Right cardiac atrium (tissue), 5 donors: ENCODE results near the gene FAM240B. TPM values are rescaled to one million over a fixed set of nuclear protein-coding genes. Genes with fewer than 3 reads are reported as not detected.
A peak's percentile ranks its signal among the peaks of the same experiment; 100 is the strongest.

Experiments
- ATAC-seq, 2 donors: fragments of 200-7000 bp; cut with Tn5 transposase; one replicate each; pipeline versions ENCODE4 v1.8.0 to v1.9.1; 2020; ENCODE audit warnings: moderate library complexity in 2 of 2, mild to moderate bottlenecking in 1 of 2
- DNase-seq, 3 donors: peaks; one replicate each; pipeline ENCODE4 v3.0.0-alpha.2; 2020
- H3K27ac ChIP-seq: one replicate; pipeline ENCODE4 v1.5.1; 2013; ENCODE audit warnings: mild to moderate bottlenecking, low read length, control low read depth, moderate library complexity
- H3K27me3 ChIP-seq: one replicate; pipeline ENCODE4 v1.6.1; 2013; ENCODE audit not compliant: control insufficient read depth, insufficient read depth
- H3K4me1 ChIP-seq: one replicate; pipeline ENCODE4 v1.6.1; 2013; ENCODE audit warnings: low read length; ENCODE audit not compliant: control insufficient read depth, insufficient read depth
- H3K4me3 ChIP-seq: one replicate; pipeline ENCODE4 v1.5.1; 2013; ENCODE audit warnings: low read length, control low read depth
- H3K9me3 ChIP-seq: one replicate; pipeline ENCODE4 v1.6.1; 2013; ENCODE audit warnings: low read length; ENCODE audit not compliant: control insufficient read depth
- WGBS: extraction: QIAGEN DNeasy Blood & Tissue Kit; methylation state at CpG from one replicate; pipeline ENCODE4 v1.1.7; 2013; 5-methylcytosine and 5-hydroxymethylcytosine counted together
- intact Hi-C, 4 donors: fragments of 100-400 bp; cut with DNase I; formaldehyde crosslinking; loops; one replicate each; pipeline versions ENCODE4 v1.11.0 to v1.14.0; 2022 to 2023
- polyA plus RNA-seq: library from polyadenylated mRNA; stranded (reverse); fragments of 200-250 nt; gene quantifications from one replicate; pipeline ENCODE4 v1.2.3, GENCODE V29; 2013
- total RNA-seq, 4 donors: library from RNA; stranded (reverse); fragmentation: NEBNext Ultra II Directional; extraction: Animal tissue kit (Norgen Biotek cat#: 25700); gene quantifications; one replicate each; pipeline ENCODE4 v1.2.1, GENCODE V29; 2021
- donor health status: healthy with polysubstance abuse.
- donor health status: DM: no; HTN: yes; CAD: no.
- donor health status: DM: no; HTN: no; CAD: no.
- donor health status: DM: no; HTN: yes; CAD: no; lungs with severe emphysema.
- donor health status: DM: yes; HTN: yes; CAD: no.

The FAM240B gene
- total and polyA plus RNA-seq, 5 donors: not detected

GRCh38 chr9:38700695-38701094 lies 19.2 kb downstream of the FAM240B start:
- intact Hi-C loops: no loop called here
- no peak for DNase-seq
- H3K9me3 ChIP-seq: no peaks in the 10 kb centered on the region
- H3K4me3 ChIP-seq: no peak overlapping the region
- no peak overlapping the region for H3K27ac ChIP-seq
- no peak for ATAC-seq
- WGBS: 49% methylated on average over 1 of the region's 1 CpG
- H3K4me1 ChIP-seq: no peaks in the 10 kb centered on the region
- H3K27me3 ChIP-seq: no peaks in the 10 kb centered on the region

GRCh38 chr9:38699337-38699736 lies 20.6 kb downstream of the FAM240B start:
- DNase-seq: no peak
- H3K27me3 ChIP-seq: no peaks in the 10 kb centered on the region
- no peaks in the 10 kb centered on the region for H3K9me3 ChIP-seq
- no peak for ATAC-seq
- no peaks in the 10 kb centered on the region for H3K4me1 ChIP-seq
- intact Hi-C loops: loop anchor here in 1 of 4 donors (10.0 kb wide), 1 partner anchor 45 kb away; no protein-coding TSS in a partner anchor
- H3K4me3 ChIP-seq: no peak overlapping the region
- WGBS: 74% methylated on average over 7 of the region's 7 CpGs
- H3K27ac ChIP-seq: no peak overlapping the region

GRCh38 chr9:38697776-38698300 lies 22.1 kb downstream of the FAM240B start:
- ATAC-seq: no peak

GRCh38 chr9:38696999-38697398 lies 22.9 kb downstream of the FAM240B start:
- Histone ChIP-seq H3K4me1 (no peaks in the 10 kb centered on the region), H3K27ac (no peak overlapping the region), H3K27me3 (no peaks in the 10 kb centered on the region), H3K9me3 (no peaks in the 10 kb centered on the region), H3K4me3 (no peak overlapping the region)
- 93% methylated on average over 3 of the region's 3 CpGs for WGBS
- no peak for DNase-seq
- no peak for ATAC-seq
- intact Hi-C loops: loop anchor here in 1 of 4 donors (10.0 kb wide), 1 partner anchor 48 kb away; no protein-coding TSS in a partner anchor

More at GRCh38 chr9:38697776-38698300, 22.1 kb downstream of the FAM240B start:
- 54% methylated on average over 2 of the region's 2 CpGs for WGBS
- intact Hi-C loops: loop anchor here in 1 of 4 donors (10.0 kb wide), 1 partner anchor 47 kb away; no protein-coding TSS in a partner anchor
- no peaks in the 10 kb centered on the region for H3K27me3 ChIP-seq
- no peak overlapping the region for H3K27ac ChIP-seq
- H3K4me3 ChIP-seq: no peak overlapping the region
- no peaks in the 10 kb centered on the region for H3K9me3 ChIP-seq
- DNase-seq: no peak
- H3K4me1 ChIP-seq: no peaks in the 10 kb centered on the region

GRCh38 chr9:38694676-38695075 lies 25.3 kb downstream of the FAM240B start:
- H3K4me3 ChIP-seq: no peak overlapping the region
- H3K4me1 ChIP-seq: no peaks in the 10 kb centered on the region
- 78% methylated on average over 10 of the region's 10 CpGs for WGBS
- no peak overlapping the region for H3K27ac ChIP-seq
- no peaks in the 10 kb centered on the region for H3K27me3 ChIP-seq
- ATAC-seq (no peak), DNase-seq (no peak)
- H3K9me3 ChIP-seq: no peaks in the 10 kb centered on the region
- intact Hi-C loops: loop anchor here in 1 of 4 donors (10.0 kb wide), 1 partner anchor 50 kb away; no protein-coding TSS in a partner anchor

GRCh38 chr9:38692707-38693106 lies 27.2 kb downstream of the FAM240B start:
- H3K27ac ChIP-seq: no peak overlapping the region
- no peaks in the 10 kb centered on the region for H3K4me1 ChIP-seq
- no peaks in the 10 kb centered on the region for H3K9me3 ChIP-seq
- ATAC-seq (no peak), DNase-seq (no peak)
- intact Hi-C loops: loop anchor here in 1 of 4 donors (10.0 kb wide), 1 partner anchor 52 kb away; no protein-coding TSS in a partner anchor
- no peak overlapping the region for H3K4me3 ChIP-seq
- 76% methylated on average over 4 of the region's 4 CpGs for WGBS
- no peaks in the 10 kb centered on the region for H3K27me3 ChIP-seq

- Histone ChIP-seq H3K27ac (no peak overlapping the region), H3K4me3 (no peak overlapping the region), H3K27me3 (no peaks in the 10 kb centered on the region), H3K9me3 (no peaks in the 10 kb centered on the region), H3K4me1 (no peaks in the 10 kb centered on the region)
- ATAC-seq: no peak
- intact Hi-C loops: loop anchor here in 1 of 4 donors (10.0 kb wide), 1 partner anchor 54 kb away; no protein-coding TSS in a partner anchor
- DNase-seq: no peak
- 45% methylated on average over 3 of the region's 3 CpGs for WGBS
These were observed 29.4 kb downstream of the FAM240B start for GRCh38 chr9:38690574-38690973.

- 31% methylated on average over 5 of the region's 5 CpGs for WGBS
- intact Hi-C loops: loop anchor here in 1 of 4 donors (10.0 kb wide), 1 partner anchor 55 kb away; no protein-coding TSS in a partner anchor
- H3K4me3 ChIP-seq: no peak overlapping the region
- DNase-seq: no peak
- H3K9me3 ChIP-seq: no peaks in the 10 kb centered on the region
- no peak overlapping the region for H3K27ac ChIP-seq
- H3K4me1 ChIP-seq: no peaks in the 10 kb centered on the region
- H3K27me3 ChIP-seq: no peaks in the 10 kb centered on the region
- ATAC-seq: no peak
These were observed 30.3 kb downstream of the FAM240B start for GRCh38 chr9:38689678-38690077.

- 69% methylated on average over 8 of the region's 8 CpGs for WGBS
- ATAC-seq (peak in 1 of 2 donors; percentile 14), DNase-seq (no peak)
- intact Hi-C loops: no loop called here
- H3K4me3 ChIP-seq: no peak overlapping the region
- H3K9me3 ChIP-seq: no peaks in the 10 kb centered on the region
- H3K4me1 ChIP-seq: no peaks in the 10 kb centered on the region
- H3K27me3 ChIP-seq: no peaks in the 10 kb centered on the region
- no peak overlapping the region for H3K27ac ChIP-seq
These were observed 31.9 kb downstream of the FAM240B start for GRCh38 chr9:38687992-38688391.

GRCh38 chr9:38687389-38687842 lies 32.5 kb downstream of the FAM240B start:
- intact Hi-C loops: no loop called here
- Histone ChIP-seq H3K4me1 (no peaks in the 10 kb centered on the region), H3K27ac (no peak overlapping the region), H3K4me3 (no peak overlapping the region), H3K9me3 (no peaks in the 10 kb centered on the region), H3K27me3 (no peaks in the 10 kb centered on the region)
- peak; percentile 72 to 86 for ATAC-seq
- DNase-seq: peak; percentile 59 to 84 (median 71)
- WGBS: 44% methylated on average over 21 of the region's 21 CpGs

- no peak overlapping the region for H3K4me3 ChIP-seq
- intact Hi-C loops: no loop called here
- ATAC-seq: no peak
These were observed 33.0 kb downstream of the FAM240B start for GRCh38 chr9:38686933-38687332.

More at GRCh38 chr9:38686933-38687332, 33.0 kb downstream of the FAM240B start:
- no peaks in the 10 kb centered on the region for H3K9me3 ChIP-seq
- H3K4me1 ChIP-seq: no peaks in the 10 kb centered on the region
- no peaks in the 10 kb centered on the region for H3K27me3 ChIP-seq
- DNase-seq: no peak
- 36% methylated on average over 10 of the region's 10 CpGs for WGBS
- H3K27ac ChIP-seq: no peak overlapping the region
